H1 (cell line): Measurements from ENCODE around the gene TMSB10. TPM values are rescaled to one million over a fixed set of nuclear protein-coding genes. Genes with fewer than 3 reads are reported as not detected.

Source experiments
- CTCF ChIA-PET: fragments of 300-600 bp; sonication (Branson Sonifier 250); formaldehyde crosslinking; loops from one replicate; lab custom pipeline; 2021; ENCODE audit not compliant: partially characterized antibody; lab: Charles Lee
- POLR2A ChIA-PET: fragments of 300-600 bp; sonication (Branson Sonifier 250); formaldehyde crosslinking; loops from one replicate; lab custom pipeline; 2021; ENCODE audit warnings: inconsistent platforms; ENCODE audit not compliant: partially characterized antibody; lab: Charles Lee
- DNase-seq, 2 experiments: peaks; one replicate each; pipeline versions ENCODE4 v3.0.0 to v3.0.0-alpha.2; 2010 to 2022; ENCODE audit warnings: low spot score in 2 of 2, low read depth in 1 of 2, mixed read lengths in 1 of 2
- FAIRE-seq: peaks from 2 replicates; lab custom pipeline; 2011; peaks lifted over from hg19 to GRCh38; lab: Jason Lieb, UNC
- H2AFZ ChIP-seq: 2 replicates; pipeline ENCODE4 v1.8.1; 2012; ENCODE audit warnings: low read length, inconsistent platforms
- H2AK5ac ChIP-seq: 2 replicates; pipeline ENCODE4 v1.6.1; 2013; ENCODE audit warnings: low read depth, low read length
- H2BK120ac ChIP-seq: replicated peaks from 2 replicates; pipeline ENCODE3; 2013; ENCODE audit warnings: low read depth, low read length, inconsistent platforms
- H2BK12ac ChIP-seq: 2 replicates; pipeline ENCODE4 v1.6.1; 2013; ENCODE audit warnings: low read depth, low read length
- H2BK15ac ChIP-seq: 2 replicates; pipeline ENCODE4 v1.6.1; 2013; ENCODE audit warnings: low read length
- H2BK20ac ChIP-seq: 2 replicates; pipeline ENCODE4 v1.6.1; 2013; ENCODE audit warnings: low read length
- H2BK5ac ChIP-seq: 2 replicates; pipeline ENCODE4 v1.6.1; 2013; ENCODE audit warnings: low read depth, low read length
- H3K14ac ChIP-seq: 2 replicates; pipeline ENCODE4 v1.6.1; 2013; ENCODE audit warnings: inconsistent platforms; ENCODE audit not compliant: insufficient read length
- H3K18ac ChIP-seq: 2 replicates; pipeline ENCODE4 v1.6.1; 2013; ENCODE audit warnings: low read length; ENCODE audit errors: extremely low read depth
- H3K23ac ChIP-seq: 2 replicates; pipeline ENCODE4 v1.6.1; 2013; ENCODE audit warnings: inconsistent platforms; ENCODE audit not compliant: insufficient read length
- H3K23me2 ChIP-seq: 2 replicates; pipeline ENCODE4 v1.6.1; 2013; ENCODE audit warnings: low read depth, low read length
- H3K27ac ChIP-seq: 2 replicates; pipeline ENCODE4 v1.6.1; 2011; ENCODE audit warnings: low read depth, low read length, inconsistent platforms
- H3K27me3 ChIP-seq, 4 experiments: replicated peaks in 1 of 4; 1 replicate in 1 of 4; 2 replicates in 3 of 4; pipeline versions ENCODE4 v1.6.1 to v1.8.1; 2011 to 2013; ENCODE audit warnings: low read length in 3 of 4, mild to moderate bottlenecking in 3 of 4, inconsistent platforms in 2 of 4, mixed read lengths in 2 of 4, moderate library complexity in 1 of 4; ENCODE audit not compliant: control insufficient read depth in 3 of 4, insufficient read depth in 3 of 4; ENCODE audit errors: extremely low read depth in 1 of 4
- H3K36me3 ChIP-seq, 4 experiments: 2 replicates each; pipeline versions ENCODE4 v1.6.1 to v1.8.1; 2011 to 2013; ENCODE audit warnings: mild to moderate bottlenecking in 4 of 4, low read length in 3 of 4, moderate library complexity in 2 of 4, control low read depth in 1 of 4, inconsistent platforms in 1 of 4; ENCODE audit not compliant: insufficient read depth in 4 of 4, control insufficient read depth in 2 of 4
- H3K4ac ChIP-seq: replicated peaks from 2 replicates; pipeline ENCODE3; 2013; ENCODE audit warnings: low read length, low read depth, mixed read lengths, inconsistent platforms; ENCODE audit not compliant: insufficient read length
- H3K4me1 ChIP-seq, 4 experiments: replicated peaks in 1 of 4; 1 replicate in 1 of 4; 2 replicates in 3 of 4; pipeline versions ENCODE4 v1.6.1 to v1.8.1; 2011 to 2013; ENCODE audit warnings: low read length in 3 of 4, inconsistent platforms in 2 of 4, mixed read lengths in 1 of 4; ENCODE audit not compliant: insufficient read depth in 4 of 4, control insufficient read depth in 3 of 4
- H3K4me2 ChIP-seq, 2 experiments: 2 replicates each; pipeline versions ENCODE4 v1.6.1 to v1.8.1; 2011 to 2013; ENCODE audit warnings: low read depth in 2 of 2, low read length in 2 of 2, control low read depth in 1 of 2, inconsistent platforms in 1 of 2, mild to moderate bottlenecking in 1 of 2; ENCODE audit not compliant: insufficient read depth in 1 of 2
- H3K4me3 ChIP-seq, 4 experiments: fragments of 200-600, 300-600 bp in 1 of 4; sonication (generic), shearing (Covaris generic), sonication (Bioruptor Twin) in 1 of 4; 2 replicates each; pipeline versions ENCODE4 v1.5.1 to v1.8.1; 2011 to 2016; ENCODE audit warnings: low read length in 4 of 4, low read depth in 3 of 4, control low read depth in 2 of 4, inconsistent platforms in 2 of 4, mild to moderate bottlenecking in 2 of 4, mixed read lengths in 1 of 4, moderate library complexity in 1 of 4; ENCODE audit not compliant: insufficient read depth in 2 of 4; ENCODE audit errors: extremely low read depth in 1 of 4
- H3K56ac ChIP-seq: replicated peaks from 2 replicates; pipeline ENCODE3; 2013; ENCODE audit warnings: low read depth, mild to moderate bottlenecking, mixed read lengths, low read length, inconsistent platforms; ENCODE audit not compliant: insufficient read length
- H3K79me1 ChIP-seq: 2 replicates; pipeline ENCODE4 v1.6.1; 2013; ENCODE audit warnings: low read depth, low read length, control low read depth
- H3K79me2 ChIP-seq, 2 experiments: 2 replicates each; pipeline versions ENCODE4 v1.6.1 to v1.8.1; 2012 to 2013; ENCODE audit warnings: low read length in 2 of 2, mild to moderate bottlenecking in 2 of 2, inconsistent platforms in 1 of 2; ENCODE audit not compliant: insufficient read depth in 2 of 2, control insufficient read depth in 1 of 2
- H3K9ac ChIP-seq, 4 experiments: replicated peaks in 1 of 4; 1 replicate in 1 of 4; 2 replicates in 3 of 4; pipeline versions ENCODE4 v1.6.1 to v1.8.1; 2011 to 2013; ENCODE audit warnings: low read depth in 3 of 4, low read length in 3 of 4, control low read depth in 2 of 4, mild to moderate bottlenecking in 2 of 4, moderate library complexity in 2 of 4, inconsistent platforms in 1 of 4; ENCODE audit errors: extremely low read depth in 1 of 4
- H3K9me3 ChIP-seq, 2 experiments: 2 replicates each; pipeline versions ENCODE4 v1.6.1 to v1.8.1; 2012 to 2013; ENCODE audit warnings: mild to moderate bottlenecking in 2 of 2, moderate library complexity in 2 of 2, control low read depth in 1 of 2, inconsistent platforms in 1 of 2, low read depth in 1 of 2, low read length in 1 of 2, mixed read lengths in 1 of 2; ENCODE audit not compliant: insufficient read depth in 2 of 2
- H4K20me1 ChIP-seq, 2 experiments: replicated peaks in 1 of 2; 2 replicates each; pipeline versions ENCODE3 to v1.8.1; 2011 to 2013; ENCODE audit warnings: inconsistent platforms in 2 of 2, low read length in 2 of 2, mild to moderate bottlenecking in 1 of 2; ENCODE audit not compliant: insufficient read depth in 2 of 2, control insufficient read depth in 1 of 2
- H4K5ac ChIP-seq: 2 replicates; pipeline ENCODE4 v1.6.1; 2013; ENCODE audit warnings: low read length, low read depth, mixed read lengths, inconsistent platforms; ENCODE audit not compliant: insufficient read length
- H4K8ac ChIP-seq: 2 replicates; pipeline ENCODE4 v1.8.0; 2013; ENCODE audit warnings: mild to moderate bottlenecking, moderate library complexity, low read length, inconsistent platforms; ENCODE audit not compliant: insufficient read depth; ENCODE audit errors: extremely low read depth
- H4K91ac ChIP-seq: replicated peaks from 2 replicates; pipeline ENCODE3; 2013; ENCODE audit warnings: low read length, mixed read lengths, inconsistent platforms; ENCODE audit not compliant: insufficient read length
- ASH2L ChIP-seq: fragments of 200-600, 300-600 bp; sonication (generic); IDR thresholded peaks from one replicate; pipeline ENCODE4 v1.7.1; 2017; ENCODE audit warnings: low read length
- ATF2 ChIP-seq: IDR thresholded peaks from 2 replicates; pipeline ENCODE4 v1.6.1; 2012; ENCODE audit warnings: low read length, inconsistent platforms
- BACH1 ChIP-seq: IDR thresholded peaks from 2 replicates; pipeline ENCODE4 v1.6.1; 2012; ENCODE audit warnings: low read length, improper control_type of control experiment
- CHD2 ChIP-seq: IDR thresholded peaks from 2 replicates; pipeline ENCODE4 v1.6.1; 2012; ENCODE audit warnings: low read length, improper control_type of control experiment
- CTBP2 ChIP-seq: IDR thresholded peaks from 2 replicates; pipeline ENCODE4 v1.7.0; 2011; ENCODE audit warnings: borderline replicate concordance, mild to moderate bottlenecking, moderate library complexity, mixed read lengths, low read length; ENCODE audit not compliant: insufficient read depth, insufficient read length
- KDM5A ChIP-seq: fragments of 200-600 bp; IDR thresholded peaks from 2 replicates; pipeline ENCODE4 v1.7.1; 2012; ENCODE audit warnings: mild to moderate bottlenecking, low read length, inconsistent platforms, mixed read lengths
- NRF1 ChIP-seq: IDR thresholded peaks from 2 replicates; pipeline ENCODE4 v1.6.1; 2011; ENCODE audit warnings: mild to moderate bottlenecking, low read depth, low read length, improper control_type of control experiment
- RXRA ChIP-seq: IDR thresholded peaks from 2 replicates; pipeline ENCODE4 v1.6.1; 2011; ENCODE audit warnings: low read depth, mild to moderate bottlenecking, low read length, moderate library complexity; ENCODE audit not compliant: insufficient read depth
- SIN3A ChIP-seq, 2 experiments: IDR thresholded peaks in 1 of 2; conservative IDR thresholded peaks in 1 of 2; 2 replicates each; pipeline ENCODE4 v1.6.1; 2011 to 2012; ENCODE audit warnings: low read length in 2 of 2, improper control_type of control experiment in 1 of 2, low read depth in 1 of 2, mild to moderate bottlenecking in 1 of 2
- SIX5 ChIP-seq: IDR thresholded peaks from 2 replicates; pipeline ENCODE4 v1.6.1; 2011; ENCODE audit warnings: mild to moderate bottlenecking, low read depth, low read length
- SP2 ChIP-seq: IDR thresholded peaks from 2 replicates; pipeline ENCODE4 v1.6.1; 2012; ENCODE audit warnings: mild to moderate bottlenecking, low read length, inconsistent platforms
- ZNF274 ChIP-seq: IDR thresholded peaks from 2 replicates; pipeline ENCODE4 v1.7.0; 2012; ENCODE audit warnings: low read length, borderline replicate concordance; ENCODE audit errors: extremely low read depth
- WGBS, 2 experiments: shearing (Covaris generic) in 1 of 2; methylation state at CpG; one replicate each; pipeline versions ENCODE4 v1.1.6 to v1.1.7; 2013 to 2015; ENCODE audit warnings: low lambda C conversion rate in 2 of 2, mixed read lengths in 2 of 2, inconsistent platforms in 1 of 2, low coverage in 1 of 2, missing lambda C conversion rate in 1 of 2; ENCODE audit not compliant: insufficient replicate concordance in 2 of 2, insufficient coverage in 1 of 2, insufficient read length in 1 of 2; ENCODE audit errors: extremely low coverage in 1 of 2, missing lambda C conversion rate in 1 of 2; 5-methylcytosine and 5-hydroxymethylcytosine counted together
- polyA plus RNA-seq, 7 experiments: library from polyadenylated mRNA; depleted of rRNA in 3 of 7; stranded (reverse) in 5 of 7; unstranded in 2 of 7; fragments of >200 nt in 5 of 7; fragments of 200-250 nt in 2 of 7; gene quantifications; 1 replicate in 5 of 7; 2 replicates in 1 of 7; 4 replicates in 1 of 7; pipeline versions ENCODE4 v1.2.1 to v1.2.3, GENCODE V29; 2011 to 2013; ENCODE audit warnings: missing spikeins in 2 of 7, mixed read lengths in 2 of 7
- total RNA-seq: library from RNA; stranded (reverse); fragmentation: NEBNext Ultra II Directional; extraction: Animal tissue kit (Norgen Biotek cat#: 25700); gene quantifications from 2 replicates; pipeline ENCODE4 v1.2.1, GENCODE V29; 2021

TMSB10 gene
- total and polyA plus RNA-seq, 2 of the 8 experiments (the other 6 are each of a cell fraction or from before 2014, with no cell fraction given), result 593 to 1,075 TPM

- no peak overlapping the region for H3K23ac ChIP-seq
- DNase-seq (no peak), FAIRE-seq (no peak)
- H3K4me1 ChIP-seq, result peaks cover 0 to 10% (median 2%) of the 10 kb centered on the region in 4 experiments; a peak in 2 of 7 replicates
- H4K20me1 ChIP-seq, result no peaks in the 10 kb centered on the region
- peak overlapping the region; percentile 62; the same call in 1 of the 2 replicates for H2BK5ac ChIP-seq
- H3K9ac ChIP-seq, result no peak overlapping the region
- H2BK12ac ChIP-seq, result 0 out of 2 replicates have a peak overlapping the region, but pooled peaks have one; percentile 46
- H3K4me3 ChIP-seq, result no peak overlapping the region
- H2BK120ac ChIP-seq, result peak overlapping the region; percentile 48
- H4K8ac ChIP-seq, result no peak overlapping the region
- H3K23me2 ChIP-seq, result no peaks in the 10 kb centered on the region
- no peak overlapping the region for H3K4me2 ChIP-seq
- peaks cover 0 to 9% (median 3%) of the 10 kb centered on the region in 4 experiments; a peak in 2 of 7 replicates for H3K27me3 ChIP-seq
- no peak overlapping the region; the same call in 1 of the 2 replicates for H3K27ac ChIP-seq
- H4K91ac ChIP-seq, result peak overlapping the region; percentile 85
- H3K9me3 ChIP-seq, result no peaks in the 10 kb centered on the region
- no peaks in the 10 kb centered on the region for H3K79me2 ChIP-seq
- no peak overlapping the region for H2AK5ac ChIP-seq
- 86% methylated on average over 2 of the region's 2 CpGs; no CpG with 5 or more reads in 1 of the 2 experiments for WGBS, 2 experiments
- no peaks in the 10 kb centered on the region for H3K79me1 ChIP-seq
- no peak overlapping the region for H3K4ac ChIP-seq
- H2AFZ ChIP-seq, result no peak overlapping the region
- H3K36me3 ChIP-seq, result no peaks in the 10 kb centered on the region
- CTCF ChIA-PET, result interaction anchor here (0.8 to 3.8 kb wide), 48 partner anchors 8 to 452 kb away, joined by 3 to 57 read pairs (median 6); partner anchors contain the start of genes TMSB10 and TRABD2A
- H3K56ac ChIP-seq, result no peak overlapping the region
- H3K14ac ChIP-seq, result no peak overlapping the region
- peak overlapping the region; percentile 93; the same call in 1 of the 2 replicates for H2BK20ac ChIP-seq
- POLR2A ChIA-PET, result interaction anchor here (0.7 to 3.1 kb wide), 15 partner anchors 12 to 133 kb away, joined by 3 to 36 read pairs (median 5); partner anchors contain the start of gene KCMF1
- no peak overlapping the region for H4K5ac ChIP-seq
- 0 out of 2 replicates have a peak overlapping the region, but pooled peaks have one; percentile 27 for H3K18ac ChIP-seq
- peak overlapping the region; percentile 97; the same call in 1 of the 2 replicates for H2BK15ac ChIP-seq
- TF ChIP-seq ASH2L (no peak), BACH1 (no peak), SIN3A (conservative IDR thresholded peaks at IDR 0.05 in 1 of 2, IDR thresholded peaks at IDR 0.05 in 1 of 2; ENCODE audit: low read depth in 1 of 2, low read length in 2 of 2) (no peak), RXRA (no peak), CHD2 (no peak), CTBP2 (no peak), SIX5 (no peak), NRF1 (no peak), ATF2 (no peak), SP2 (no peak), ZNF274 (no peak), KDM5A (no peak)
Observed at GRCh38 chr2:84925336-84925723, 19.9 kb downstream of the TMSB10 start.
